RPMI7951 (cell line): Measurements from ENCODE around the gene EIF2S2. TPM values are rescaled to one million over a fixed set of nuclear protein-coding genes. Genes with fewer than 3 reads are reported as not detected.
"Not testable (repeated sequence)": the region's sequence is repeated elsewhere in the genome, so short reads cannot be mapped to it uniquely, and the experiment has no call there.

Experiments
- DNase-seq: peaks from one replicate; pipeline ENCODE4 v3.0.0-alpha.2; 2012; ENCODE audit warnings: low read depth
- total RNA-seq: library from RNA; depleted of rRNA; stranded (reverse); fragments of >200 nt; shearing (Covaris generic); gene quantifications from 2 replicates; pipeline ENCODE4 v1.2.3, GENCODE V29; 2014; rRNA removed

The EIF2S2 gene, protein sequence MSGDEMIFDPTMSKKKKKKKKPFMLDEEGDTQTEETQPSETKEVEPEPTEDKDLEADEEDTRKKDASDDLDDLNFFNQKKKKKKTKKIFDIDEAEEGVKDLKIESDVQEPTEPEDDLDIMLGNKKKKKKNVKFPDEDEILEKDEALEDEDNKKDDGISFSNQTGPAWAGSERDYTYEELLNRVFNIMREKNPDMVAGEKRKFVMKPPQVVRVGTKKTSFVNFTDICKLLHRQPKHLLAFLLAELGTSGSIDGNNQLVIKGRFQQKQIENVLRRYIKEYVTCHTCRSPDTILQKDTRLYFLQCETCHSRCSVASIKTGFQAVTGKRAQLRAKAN
- total RNA-seq = 146 and 159 TPM in 2 replicates

DNA sequence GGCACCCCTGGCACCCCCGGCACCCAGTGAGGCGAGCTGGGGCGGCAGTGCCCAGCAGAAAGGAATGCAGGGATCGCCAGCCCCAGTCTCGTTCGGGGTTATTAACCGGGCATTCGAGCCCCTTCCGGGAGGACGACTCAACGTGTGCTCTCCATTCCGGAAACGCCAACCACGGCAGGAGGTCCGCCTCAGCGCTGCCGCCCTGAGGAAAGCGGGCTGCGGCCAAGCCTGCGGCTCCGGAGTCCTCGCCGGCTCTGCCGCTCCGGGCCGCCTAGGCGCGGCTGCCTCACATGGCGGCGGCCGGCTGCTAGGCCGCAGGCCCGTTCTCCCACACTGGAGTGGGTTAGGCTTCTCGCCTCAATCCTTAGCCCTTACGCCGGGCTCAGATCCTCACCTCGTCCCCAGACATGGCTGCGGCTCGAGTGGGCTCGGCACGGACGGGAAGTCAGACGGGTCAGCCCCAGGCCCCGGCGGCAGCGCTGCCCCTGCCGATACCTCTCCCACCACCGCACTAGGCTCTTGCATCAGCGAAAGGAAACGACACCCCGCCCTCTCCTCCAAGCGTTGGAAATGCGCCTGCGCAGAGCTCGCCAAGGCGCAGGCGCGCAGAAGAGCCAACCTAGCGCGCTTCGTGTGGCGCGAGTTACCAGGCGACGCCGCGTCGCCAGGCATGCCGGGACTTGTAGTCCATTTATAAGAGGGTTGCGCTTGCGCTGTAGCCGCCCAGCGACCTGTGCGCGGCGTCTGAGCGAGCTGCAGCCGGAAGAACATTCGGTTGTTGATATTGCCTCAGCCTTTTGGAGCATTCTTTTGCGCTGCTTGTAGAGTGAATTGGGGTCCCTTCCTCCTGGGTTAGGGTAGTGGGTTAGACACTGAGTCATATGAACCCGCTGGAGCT is at the start of gene EIF2S2:
Gene EIF2S2 (minus strand): TSS at position 542 of the 898 bp plus-strand sequence. CDS start 133 bp downstream, at position 409.
- DNase-seq = peak; percentile 99

DNA sequence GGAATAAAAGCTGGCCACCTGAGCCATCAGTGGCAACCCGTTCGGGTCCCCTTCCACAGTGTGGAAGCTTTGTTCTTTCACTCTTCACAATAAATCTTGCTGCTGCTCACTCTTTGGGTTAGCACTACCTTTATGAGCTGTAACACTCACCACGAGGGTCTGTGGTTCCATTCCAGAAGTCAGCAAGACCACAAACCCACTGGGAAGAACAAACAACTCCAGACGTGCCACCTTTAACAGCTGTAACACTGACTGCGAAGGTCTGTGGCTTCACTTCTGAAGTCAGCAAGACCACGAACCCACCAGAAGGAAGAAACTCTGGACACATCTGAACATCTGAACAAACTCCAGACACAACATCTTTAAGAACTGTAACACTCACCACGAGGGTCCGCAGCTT is 45.7 kb upstream of the EIF2S2 start:
- not testable (repeated sequence) for DNase-seq

DNA sequence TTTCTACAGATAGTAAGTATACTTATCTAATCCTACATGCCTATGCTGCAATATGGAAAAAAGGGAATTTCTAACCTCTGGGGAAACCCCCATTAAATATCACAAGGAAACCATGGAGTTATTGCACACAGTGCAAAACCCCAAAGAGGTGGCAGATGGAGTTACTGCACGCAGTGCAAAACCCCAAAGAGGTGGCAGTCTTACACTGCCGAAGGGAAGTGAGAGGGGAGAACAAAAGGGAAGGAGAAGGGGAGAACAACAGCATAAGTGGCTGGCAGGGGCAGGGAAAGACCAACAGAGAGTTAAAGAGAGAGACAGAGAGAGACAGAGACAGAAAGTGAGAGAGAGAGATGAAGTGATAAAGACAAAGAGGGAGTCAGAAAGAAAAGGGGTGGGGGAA is 43.8 kb upstream of the EIF2S2 start:
- DNase-seq = no peak

DNA sequence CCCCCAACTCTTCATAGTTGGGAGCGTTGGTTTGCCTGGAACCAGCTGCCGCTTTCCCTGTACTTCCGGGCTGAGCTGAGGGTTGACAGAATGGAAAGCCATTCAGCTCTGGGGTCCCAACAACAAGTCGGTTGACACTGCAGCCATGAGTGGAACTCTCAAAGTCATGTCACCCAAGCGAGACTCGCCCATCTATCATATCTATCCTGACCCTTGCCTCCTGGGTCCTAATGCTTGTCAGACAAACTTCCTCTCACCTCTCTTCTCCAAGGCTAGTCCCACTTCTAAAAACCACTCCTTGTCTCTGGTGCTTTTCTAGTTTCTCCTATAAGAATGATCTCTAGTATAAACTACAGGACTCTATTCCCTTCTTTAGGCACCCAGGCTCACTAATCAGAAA is 41.1 kb upstream of the EIF2S2 start:
- DNase-seq = not testable (repeated sequence)

DNA sequence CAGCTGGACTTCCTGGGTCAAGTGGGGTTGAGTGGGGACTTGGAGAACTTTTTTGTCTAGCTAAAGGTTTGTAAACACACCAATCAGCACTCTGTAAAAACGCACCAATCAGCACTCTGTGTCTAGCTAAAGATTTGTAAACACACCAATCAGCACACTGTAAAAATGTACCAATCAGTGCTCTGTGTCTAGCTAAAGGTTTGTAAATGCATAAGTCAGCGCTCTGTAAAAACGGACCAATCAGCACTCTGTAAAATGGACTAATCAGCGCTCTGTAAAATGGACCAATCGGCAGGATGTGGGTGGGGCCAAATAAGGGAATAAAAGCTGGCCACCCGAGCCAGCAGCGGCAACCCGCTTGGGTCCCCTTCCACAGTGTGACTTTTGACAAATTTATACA is 40.0 kb upstream of the EIF2S2 start:
- not testable (repeated sequence) for DNase-seq

DNA sequence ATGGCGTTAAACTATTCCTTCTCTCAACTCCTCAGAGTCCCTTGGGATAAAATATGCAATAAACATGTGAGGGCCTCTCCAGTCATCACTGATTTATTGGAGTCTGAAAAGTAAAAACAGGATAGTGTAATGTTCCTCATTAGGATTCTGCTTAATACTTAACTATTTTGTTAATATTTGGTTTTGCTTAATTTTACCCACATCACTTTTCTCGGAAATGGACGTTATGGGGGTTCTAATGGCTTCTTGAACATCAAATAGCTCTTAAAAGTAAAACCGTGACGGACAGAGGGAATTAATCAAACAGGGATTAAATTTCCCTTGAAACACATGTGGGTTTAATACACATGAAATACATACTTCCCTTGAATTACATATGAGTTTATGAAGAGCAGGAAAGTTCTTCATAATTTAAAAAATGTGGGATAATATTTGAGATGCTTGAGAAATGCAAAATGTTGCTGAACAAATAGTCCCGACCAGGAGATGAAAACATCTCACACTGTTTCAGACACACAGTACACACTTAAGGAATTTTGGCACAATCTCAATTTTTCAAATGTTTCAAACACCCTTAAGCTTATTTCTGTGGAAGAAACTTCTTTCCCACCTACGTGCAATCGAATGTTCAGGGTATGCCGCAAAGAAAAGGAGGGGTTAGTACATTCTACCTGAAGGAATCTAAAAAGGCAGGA is 38.4 kb upstream of the EIF2S2 start:
- no peak for DNase-seq

DNA sequence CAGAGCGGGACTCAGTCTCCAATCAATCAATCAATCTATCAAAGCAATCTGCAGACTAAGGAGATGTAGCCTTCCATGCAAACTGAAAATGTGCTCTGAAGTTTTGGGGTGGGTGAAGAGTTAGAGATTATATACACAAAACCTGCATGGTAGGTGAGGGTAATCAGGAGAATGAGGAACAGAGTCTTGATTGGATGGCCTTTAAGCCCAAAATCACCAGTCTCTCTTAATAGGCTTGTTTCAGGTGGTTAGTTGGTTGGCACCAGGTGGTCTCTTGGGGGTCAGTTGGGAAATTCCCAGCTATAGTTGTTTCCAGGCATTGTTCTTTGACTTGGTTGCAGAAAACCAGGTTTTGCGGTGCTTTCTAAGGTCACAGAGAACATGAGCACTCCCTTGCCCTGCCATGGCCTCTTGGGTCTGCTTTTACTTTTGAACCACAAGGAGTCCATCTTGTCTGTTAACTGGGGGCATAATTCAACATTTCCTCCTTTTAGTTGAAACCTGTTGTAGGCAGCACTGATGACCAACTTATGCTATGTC is 33.3 kb upstream of the EIF2S2 start:
- no peak for DNase-seq

DNA sequence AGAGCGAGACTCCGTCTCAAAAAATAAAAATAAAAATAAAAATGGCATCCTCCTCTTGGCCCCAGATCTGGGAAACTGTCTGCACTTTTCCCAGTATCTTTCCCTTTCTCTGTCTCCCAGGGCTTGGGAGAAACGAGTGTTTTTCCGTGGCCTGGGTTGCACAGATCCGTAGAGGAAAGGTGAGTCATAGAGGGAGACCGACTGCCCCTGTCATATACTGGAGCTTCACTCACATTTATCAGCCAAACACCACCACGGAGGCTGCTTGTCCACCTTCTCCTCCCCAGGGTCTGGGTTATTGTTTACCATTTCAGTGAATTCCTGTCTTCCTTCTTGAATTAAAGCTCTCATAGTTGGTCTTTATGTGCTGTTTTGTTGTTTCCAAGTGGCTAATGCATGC is 31.9 kb upstream of the EIF2S2 start:
- peak; percentile 62 for DNase-seq

DNA sequence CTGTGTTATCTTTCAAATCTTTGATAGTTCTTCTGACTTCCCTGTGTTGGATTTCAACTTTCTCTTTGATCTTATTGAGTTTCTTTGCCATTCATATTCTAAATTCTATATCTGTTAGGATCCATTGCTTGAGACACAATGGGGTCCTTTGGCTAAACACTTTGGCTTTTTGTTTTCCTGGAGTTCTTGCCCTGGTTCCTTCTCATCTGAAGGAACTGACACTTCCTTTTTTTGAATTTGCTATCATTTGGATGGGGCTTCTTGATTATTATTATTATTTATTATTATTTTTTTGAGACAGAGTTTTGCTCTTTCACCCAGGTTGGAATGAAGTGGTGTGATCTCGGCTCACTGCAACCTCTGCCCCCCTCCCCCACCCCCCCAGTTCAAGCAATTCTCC is 30.1 kb upstream of the EIF2S2 start:
- DNase-seq = no peak

DNA sequence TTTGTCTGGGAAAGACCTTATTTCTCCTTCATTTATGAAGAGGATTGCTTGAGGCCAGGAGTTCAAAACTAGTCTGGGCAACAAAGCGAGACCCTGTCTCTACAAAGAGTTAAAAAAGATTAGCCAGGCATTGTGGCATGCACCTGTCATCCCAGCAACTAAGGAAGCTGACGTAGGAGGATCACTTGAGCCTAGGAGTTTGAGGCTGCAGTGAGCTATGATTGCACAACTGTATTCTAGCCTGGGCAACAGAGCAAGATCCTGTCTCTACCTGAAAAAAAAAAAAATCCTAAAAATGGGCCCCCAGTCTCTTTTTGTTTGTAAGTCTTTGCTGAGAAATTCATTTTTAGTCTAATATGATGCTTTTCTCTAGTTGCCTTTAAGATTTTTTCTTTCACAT is 29.2 kb upstream of the EIF2S2 start:
- no peak for DNase-seq

DNA sequence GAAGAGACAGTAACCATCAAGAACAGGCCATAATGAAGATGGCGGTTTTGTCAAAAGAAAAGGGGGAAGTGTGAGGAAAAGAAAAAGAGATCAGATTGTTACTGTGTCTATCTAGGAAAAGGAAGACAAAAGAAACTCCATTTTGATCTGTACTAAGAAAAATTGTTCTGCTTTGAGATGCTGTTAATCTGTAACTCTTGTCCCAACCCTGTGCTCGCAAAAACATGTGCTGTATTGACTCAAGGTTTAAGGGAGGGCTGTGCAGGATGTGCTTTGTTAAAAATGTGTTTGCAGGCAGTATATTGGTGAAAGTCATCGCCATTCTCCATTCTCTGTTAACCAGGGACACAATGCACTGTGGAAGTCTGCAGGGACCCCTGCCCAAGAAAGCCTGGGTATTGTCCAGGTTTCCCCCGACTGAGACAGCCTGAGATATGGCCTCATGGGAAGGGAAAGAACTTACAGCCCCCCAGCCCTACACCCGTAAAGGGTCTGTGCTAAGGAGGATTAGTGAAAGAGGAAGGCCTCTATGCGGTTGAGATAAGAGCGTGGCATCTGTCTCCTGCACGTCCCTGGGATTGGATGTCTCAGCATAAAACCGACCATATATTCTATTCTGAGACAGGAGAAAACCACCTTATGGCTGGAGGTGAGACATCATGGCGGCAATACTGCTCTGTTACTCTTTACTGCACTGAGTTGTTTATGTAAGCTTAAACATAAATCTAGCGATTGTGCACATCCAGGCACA is 23.7 kb upstream of the EIF2S2 start:
- not testable (repeated sequence) for DNase-seq

DNA sequence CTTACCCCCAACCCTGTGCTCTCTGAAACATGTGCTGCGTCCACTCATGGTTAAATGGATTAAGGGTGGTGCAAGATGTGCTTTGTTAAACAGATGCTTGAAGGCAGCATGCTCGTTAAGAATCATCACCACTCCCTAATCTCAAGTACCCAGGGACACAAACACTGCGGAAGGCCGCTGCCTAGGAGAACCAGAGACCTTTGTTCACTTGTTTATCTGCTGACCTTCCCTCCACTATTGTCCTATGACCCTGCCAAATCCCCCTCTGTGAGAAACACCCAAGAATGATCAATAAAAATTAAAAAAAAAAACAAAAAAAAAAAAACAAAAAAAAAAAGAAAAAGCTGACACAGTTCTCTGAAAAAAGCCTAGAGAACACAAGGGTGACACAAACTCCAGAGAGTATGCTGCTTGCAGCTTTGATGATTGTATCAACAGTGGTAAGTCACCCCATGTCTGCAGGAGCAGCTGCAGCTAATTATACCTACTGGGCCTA is 21.4 kb upstream of the EIF2S2 start:
- not testable (repeated sequence) for DNase-seq

DNA sequence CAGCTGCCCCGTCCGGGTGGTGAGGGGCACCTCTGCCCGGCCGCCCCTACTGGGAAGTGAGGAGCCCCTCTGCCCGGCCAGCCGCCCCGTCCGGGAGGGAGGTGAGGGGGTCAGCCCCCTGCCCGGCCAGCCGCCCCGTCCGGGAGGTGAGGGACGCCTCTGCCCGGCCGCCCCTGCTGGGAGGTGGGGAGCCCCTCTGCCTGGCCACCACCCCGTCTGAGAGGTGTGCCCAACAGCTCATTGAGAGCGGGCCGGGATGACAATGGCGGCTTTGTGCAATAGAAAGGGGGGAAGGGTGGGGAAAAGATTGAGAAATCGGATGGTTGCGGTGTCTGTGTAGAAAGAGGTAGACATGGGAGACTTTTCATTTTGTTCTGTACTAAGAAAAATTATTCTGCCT is 20.9 kb upstream of the EIF2S2 start:
- not testable (repeated sequence) for DNase-seq

DNA sequence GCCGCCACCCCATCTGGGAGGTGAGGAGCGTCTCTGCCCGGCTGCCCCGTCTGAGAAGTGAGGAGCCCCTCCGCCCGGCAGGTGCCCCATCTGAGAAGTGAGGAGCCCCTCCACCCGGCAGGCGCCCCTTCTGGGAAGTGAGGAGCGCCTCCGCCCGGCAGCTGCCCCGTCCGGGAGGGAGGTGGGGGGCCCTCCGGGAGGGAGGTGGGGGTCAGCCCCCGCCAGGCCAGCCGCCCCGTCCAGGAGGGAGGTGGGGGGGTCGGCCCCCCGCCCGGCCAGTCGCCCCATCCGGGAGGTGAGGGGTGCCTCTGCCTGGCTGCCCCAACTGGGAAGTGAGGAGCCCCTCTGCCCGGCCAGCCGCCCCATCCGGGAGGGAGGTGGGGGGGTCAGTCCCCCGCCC is 20.4 kb upstream of the EIF2S2 start:
- not testable (repeated sequence) for DNase-seq

DNA sequence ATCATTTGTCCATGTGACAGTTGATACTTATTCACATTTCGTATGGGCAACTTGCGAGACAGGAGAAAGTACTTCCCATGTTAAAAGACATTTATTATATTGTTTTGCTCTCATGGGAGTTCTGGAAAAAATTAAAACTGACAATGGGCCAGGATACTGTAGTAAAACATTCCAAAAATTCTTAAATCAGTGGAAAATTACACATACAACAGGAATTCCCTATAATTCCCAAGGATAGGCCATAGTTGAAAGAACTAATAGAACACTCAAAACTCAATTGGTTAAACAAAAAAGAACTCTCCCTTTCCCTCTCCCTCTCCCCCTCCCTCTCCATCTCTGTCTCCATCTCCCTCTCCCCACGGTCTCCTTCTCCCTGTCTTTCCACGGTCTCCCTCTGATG is 19.4 kb upstream of the EIF2S2 start:
- no peak for DNase-seq

DNA sequence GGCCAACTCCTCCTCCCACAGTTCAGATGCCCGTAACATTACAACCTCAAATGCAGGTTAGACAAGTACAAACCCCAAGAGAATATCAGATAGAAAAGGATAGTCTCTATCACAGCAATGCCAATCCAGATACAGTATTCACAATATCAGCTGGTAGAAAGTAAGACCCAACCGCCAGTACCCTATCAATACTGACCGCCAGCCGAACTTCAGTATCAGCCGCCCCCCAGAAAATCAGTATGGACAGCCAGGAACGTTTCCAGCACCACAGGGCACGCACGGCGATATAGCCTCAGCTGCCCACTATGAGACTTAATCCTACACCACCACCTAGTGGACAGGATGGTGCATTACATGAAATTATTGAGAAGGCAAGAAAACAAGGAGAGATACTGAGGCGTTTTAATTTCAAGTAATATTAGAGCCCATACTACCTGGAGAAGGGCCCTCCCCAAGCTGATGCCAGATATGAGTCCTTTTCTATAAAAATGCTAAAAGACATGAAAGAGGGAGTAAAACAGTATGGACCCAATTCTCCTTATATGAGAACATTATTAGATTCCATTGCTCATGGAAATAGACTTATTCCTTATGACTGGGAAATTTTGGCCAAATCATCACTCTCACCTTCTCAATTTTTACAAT is 17.6 kb upstream of the EIF2S2 start:
- peak; percentile 75 for DNase-seq

DNA sequence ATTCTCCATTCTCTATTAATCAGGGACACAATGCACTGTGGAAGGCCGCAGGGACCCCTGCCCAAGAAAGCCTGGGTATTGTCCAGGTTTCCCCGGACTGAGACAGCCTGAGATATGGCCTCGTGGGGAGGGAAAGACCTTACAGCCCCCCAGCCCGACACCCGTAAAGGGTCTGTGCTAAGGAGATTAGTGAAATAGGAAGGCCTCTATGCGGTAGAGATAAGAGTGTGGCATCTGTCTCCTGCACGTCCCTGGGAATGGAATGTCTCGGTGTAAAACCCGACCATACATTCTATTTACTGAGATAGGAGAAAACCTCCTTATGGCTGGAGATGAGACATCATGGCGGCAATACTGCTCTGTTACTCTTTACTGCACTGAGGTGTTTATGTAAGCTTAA is 15.7 kb upstream of the EIF2S2 start:
- DNase-seq = no peak

DNA sequence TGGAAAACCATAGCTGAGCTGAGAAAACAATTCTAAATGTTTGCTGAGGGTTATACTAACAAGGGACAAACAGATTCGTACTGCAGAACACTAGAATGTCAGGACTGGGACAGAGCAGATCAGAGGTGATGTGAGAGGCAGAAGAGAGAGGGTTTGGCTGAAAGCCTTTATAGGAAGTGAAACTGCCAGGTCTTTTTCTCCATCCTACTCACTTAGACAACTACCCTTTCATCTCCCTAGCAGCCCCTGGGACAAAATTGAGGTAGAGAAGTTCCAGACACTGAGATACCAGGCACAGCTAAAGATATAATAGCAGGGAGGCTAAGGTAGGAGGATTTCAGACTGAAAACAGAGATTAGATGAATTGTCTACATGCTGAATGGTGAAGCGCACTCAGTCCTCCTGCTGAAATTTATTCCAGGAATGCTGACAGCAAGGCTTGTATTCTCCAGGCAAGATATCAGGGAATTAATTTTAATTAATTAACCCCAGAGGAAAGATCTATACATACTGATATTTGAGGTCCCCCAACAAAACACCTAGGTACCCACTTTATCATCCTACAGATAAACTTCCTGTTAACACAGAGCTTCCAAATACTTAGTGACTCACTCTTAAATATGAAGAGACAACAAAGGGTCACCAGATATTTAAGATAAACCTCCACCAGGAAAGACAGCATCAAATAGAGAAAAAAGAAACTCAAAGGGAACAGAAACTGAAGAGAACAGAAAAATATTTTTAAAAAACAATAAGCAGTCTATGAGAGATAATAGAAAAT is 12.6 kb upstream of the EIF2S2 start:
- DNase-seq = no peak

DNA sequence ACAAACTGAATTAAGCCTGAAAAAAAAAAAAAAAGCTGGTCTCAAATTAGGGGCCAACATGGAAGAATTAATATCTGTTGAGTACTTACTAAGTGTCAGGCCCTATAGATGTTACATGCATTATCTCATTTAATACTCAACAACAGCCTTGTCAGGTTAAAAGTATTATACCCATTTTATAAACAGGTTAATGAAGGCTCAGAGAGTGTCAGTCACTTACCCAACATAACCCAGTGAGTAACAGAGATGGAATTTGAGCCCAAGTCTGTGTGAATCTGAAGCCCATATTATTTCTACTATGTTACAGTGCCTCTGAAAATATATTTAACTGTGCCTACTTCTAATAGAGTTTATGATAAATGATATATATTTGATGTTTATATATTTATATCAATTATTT is 11.3 kb upstream of the EIF2S2 start:
- no peak for DNase-seq
